ENCODE results near the gene FAM199X. TPM values are rescaled to one million over a fixed set of nuclear protein-coding genes. Genes with fewer than 3 reads are reported as not detected.

Gene FAM199X
- 24.1 and 35.2 TPM in 2 replicates for total RNA-seq (2014; rRNA removed; shearing (Covaris generic))

DNA sequence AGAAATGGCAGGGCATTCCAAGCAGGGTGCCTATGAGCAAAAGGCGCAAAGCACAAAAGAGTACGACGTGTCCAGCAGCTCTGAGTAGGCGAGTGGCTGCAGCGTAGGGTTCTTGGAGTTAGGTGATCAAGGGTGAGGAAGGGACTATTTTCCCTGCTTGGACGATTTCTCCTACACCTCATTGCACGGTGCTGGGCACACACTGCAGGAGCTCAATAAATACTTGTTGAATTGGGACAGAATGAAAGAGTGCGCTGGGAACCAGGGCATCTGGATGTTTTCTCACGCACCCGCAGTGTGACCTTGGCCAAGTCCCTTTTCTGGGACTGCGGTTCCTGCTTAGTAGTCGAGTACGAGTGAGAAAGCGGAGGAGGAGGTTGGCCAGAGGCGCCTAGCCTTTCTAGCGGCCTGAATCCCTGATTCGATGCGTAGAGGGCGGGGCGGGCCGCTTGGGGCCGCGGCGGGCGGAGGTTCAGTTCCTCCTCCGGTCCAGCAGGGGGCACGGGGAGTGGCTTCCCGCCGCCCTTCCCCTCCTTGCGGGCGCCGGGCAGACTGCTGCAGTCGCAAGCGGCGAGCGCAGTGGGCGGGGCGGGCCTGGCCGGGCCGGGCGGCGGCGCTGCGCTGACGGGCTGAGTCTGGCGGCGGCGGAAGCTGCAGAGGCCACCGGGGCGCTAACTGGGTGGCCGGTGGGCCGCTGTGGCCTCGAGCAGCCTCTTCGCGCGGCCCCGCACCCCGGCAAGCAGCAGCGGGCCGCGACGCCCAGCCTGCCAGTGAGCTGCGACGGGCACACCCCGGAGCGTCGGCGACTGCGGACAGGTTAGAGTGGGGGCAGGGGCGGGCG is at the start of gene FAM199X:
Gene FAM199X, plus strand, starts transcription at position 560 of the 841 bp plus-strand sequence. CDS start 333 bp downstream, outside the sequence.
- DNase-seq (ENCODE audit: low read depth) = peak; percentile 88

DNA sequence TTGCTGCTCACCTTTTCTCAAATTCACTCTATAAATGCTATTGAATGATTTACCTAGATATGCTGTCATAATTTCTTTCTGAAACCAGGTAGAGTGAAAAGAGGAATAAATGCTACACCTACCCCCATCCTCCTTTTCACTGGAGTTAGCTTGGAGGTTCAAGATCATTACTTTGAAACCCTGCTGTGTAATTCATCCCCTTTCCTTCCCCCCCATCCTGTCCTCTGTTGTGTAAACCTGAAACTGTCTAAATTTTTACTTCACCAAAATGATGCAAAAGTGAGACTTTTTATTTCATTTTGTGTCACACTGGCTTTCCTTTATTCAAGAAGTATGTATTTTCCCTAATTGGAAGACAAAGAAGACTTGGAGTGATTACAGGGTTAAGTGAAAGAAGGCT is 48.5 kb upstream of the FAM199X start:
- DNase-seq (ENCODE audit: low read depth) = no peak

DNA sequence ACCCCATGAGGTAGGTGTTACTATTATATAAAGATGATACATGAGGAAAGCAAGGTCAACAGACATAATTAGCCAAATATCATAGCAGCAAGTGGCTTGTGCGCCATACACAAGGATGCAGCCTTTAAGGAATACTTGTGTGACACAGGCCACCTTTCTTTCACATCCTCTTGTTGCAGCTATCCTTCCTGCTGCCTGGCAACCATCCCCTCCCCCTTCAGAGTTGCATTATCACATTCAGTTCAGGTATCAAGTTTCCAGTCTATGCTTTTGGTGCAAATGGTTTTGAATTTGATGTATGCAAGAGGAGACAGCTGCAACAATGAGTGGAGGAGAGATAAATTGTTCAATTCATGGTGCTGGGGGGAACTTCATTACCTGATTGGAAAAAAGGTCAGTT is 47.5 kb upstream of the FAM199X start:
- DNase-seq (ENCODE audit: low read depth) = peak; percentile 1

DNA sequence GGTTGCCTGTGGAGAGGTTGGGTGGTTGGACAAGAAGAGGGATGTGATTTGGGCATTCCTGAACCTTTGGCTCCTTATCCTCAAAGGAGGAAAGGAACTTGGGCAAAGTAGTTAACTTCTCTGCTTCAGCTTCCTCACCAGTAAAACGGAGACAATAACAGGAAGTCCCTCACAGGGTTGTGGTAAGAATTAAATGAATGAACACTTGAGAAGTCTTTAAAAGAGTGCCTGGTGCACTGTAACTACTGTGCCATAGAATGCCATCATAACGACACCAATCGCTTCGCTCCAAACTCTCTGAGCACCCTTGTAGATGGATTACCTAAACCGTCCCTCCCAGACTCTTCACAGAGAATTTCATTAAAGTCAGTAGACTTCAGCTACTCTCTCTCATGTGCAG is 43.4 kb upstream of the FAM199X start:
- no peak for DNase-seq (ENCODE audit: low read depth)

DNA sequence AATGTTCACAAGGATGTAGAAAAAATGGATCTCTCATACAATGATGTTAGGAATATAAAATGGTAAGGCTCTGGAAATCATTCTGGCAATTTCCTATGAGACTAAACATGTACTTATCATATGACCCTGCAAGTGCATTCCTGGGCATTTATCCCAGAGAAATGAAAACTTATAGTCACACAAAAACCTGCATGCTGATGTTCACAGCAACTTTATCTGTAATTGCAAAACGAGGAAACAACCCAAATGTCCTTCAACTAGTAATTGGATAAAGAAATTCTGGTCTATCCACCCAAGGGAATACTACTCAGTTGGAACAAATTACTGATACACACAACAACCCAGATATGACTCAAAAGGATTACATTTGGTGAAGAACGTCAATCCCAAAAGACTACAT is 39.4 kb upstream of the FAM199X start:
- DNase-seq (ENCODE audit: low read depth) = no peak

DNA sequence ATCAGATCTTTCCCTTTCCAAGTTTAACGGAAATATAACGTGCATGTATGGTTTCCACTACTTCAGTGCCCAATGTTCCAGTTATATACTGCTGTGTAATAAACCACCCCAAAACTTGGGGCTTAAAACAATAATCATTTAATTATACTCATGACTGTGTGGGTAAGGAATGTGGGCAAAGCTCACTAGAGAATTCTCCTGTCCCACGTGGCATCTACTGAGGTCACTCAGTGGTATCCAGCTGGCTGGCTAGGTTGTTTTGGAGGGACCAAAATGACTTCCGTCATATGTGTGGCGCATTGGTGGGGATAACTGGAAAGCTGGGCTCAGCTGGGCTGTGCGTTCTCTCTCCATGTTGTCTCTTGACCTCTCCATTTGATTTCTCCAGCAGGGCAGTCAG is 35.4 kb upstream of the FAM199X start:
- peak; percentile 2 for DNase-seq (ENCODE audit: low read depth)

DNA sequence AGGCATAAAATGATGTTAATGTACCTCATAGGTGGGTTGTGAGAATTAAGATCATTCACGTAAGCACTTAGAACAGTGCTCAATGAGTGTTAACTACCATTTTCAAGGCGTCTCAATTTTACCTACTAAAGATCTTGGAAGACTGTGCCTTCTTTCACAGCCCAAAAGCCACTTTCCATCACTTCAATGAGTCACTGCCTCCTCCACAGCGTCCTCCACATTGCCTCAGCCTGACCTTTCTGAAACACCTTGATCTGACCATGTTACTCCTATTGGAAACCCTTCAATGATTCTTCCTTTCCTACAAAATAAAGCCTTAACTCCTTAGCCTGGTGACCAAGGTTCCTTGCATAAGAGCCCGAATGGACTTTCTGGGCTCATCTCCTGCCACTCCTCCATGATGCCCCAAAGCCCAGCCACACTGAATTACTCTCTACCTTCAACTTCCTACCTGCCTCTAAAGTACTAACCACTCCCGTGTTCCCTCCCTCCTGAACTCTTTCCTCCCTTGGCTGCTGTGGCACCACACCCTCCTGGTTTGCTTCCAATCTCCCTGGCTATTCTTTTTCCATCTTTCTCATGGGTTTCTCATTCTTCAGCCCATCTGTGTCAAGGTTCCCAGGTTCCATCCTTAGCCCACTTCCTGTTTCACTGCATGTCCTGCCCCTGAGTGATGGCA is 31.5 kb upstream of the FAM199X start:
- DNase-seq (ENCODE audit: low read depth) = no peak

DNA sequence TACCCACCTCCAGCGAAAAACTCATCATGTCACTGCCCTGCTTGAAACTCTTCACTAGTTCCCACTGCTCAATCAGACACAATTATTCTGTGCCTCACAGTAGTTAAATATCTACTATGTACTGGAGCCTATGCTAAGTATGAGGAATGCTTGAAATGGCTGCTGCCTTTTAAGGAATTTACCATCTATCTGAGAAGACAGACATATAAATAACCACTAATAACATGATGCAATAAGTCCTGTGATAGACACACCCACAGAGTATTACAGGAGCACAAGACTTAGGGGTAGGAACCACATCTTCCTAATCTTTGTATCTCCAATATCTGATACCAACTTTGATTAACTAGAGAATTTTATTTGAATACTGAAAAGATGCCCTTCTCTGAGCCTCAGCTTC is 30.6 kb upstream of the FAM199X start:
- DNase-seq (ENCODE audit: low read depth) = no peak

DNA sequence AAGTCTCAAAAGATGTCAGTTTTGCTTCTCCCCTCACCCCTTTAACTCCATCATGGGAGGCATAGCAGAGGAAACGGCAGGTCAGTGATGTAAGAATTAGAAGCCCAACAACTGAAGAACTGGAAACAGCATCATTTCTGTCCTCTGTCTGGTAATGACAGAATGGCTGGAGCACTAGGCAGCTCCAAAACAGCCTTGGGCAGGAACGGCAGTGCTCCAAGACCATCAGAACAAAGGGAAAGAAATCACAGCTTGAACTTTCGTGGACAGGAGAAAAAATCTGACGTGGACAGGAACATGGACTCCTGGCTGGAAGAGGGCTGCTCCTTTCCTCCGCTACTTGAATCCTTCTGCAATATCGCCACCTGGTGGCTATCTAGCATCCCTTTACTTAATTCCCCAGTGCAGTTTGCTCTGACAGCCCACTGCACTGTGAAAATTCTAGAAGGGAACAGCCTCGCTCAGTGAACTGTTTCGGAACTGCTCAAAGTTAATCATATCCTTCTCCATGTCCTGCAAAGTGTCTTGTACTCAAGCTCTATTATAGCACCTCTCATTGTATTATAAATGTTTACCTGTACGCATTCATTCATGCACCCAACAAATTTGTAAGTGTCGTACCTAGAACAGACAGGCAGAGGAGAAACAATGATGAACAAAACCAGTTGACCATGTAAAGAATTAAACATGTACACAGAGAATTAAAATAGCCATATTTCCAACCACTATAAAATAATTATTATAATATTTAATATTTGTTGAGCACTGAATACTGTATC is 29.8 kb upstream of the FAM199X start:
- peak; percentile 87 for DNase-seq (ENCODE audit: low read depth)

DNA sequence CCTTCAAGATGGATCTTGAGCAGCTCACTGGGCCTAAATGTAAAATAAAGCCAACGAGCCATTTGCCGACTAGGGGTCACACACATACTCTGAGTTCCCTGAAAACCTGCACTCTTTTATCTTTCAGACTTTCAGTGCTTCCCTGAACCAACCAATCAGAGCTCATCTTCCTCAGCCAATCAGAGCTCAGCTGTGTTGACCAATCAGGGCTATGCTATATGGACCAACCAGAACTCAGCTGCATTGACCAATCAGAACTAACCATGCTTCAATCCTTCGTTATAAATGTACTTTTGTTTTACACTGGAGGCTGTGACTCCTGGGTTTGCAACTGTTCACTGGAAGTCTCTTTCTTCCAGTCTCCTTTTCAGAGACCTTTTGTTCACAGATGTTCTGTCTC is 28.8 kb upstream of the FAM199X start:
- peak; percentile 27 for DNase-seq (ENCODE audit: low read depth)

DNA sequence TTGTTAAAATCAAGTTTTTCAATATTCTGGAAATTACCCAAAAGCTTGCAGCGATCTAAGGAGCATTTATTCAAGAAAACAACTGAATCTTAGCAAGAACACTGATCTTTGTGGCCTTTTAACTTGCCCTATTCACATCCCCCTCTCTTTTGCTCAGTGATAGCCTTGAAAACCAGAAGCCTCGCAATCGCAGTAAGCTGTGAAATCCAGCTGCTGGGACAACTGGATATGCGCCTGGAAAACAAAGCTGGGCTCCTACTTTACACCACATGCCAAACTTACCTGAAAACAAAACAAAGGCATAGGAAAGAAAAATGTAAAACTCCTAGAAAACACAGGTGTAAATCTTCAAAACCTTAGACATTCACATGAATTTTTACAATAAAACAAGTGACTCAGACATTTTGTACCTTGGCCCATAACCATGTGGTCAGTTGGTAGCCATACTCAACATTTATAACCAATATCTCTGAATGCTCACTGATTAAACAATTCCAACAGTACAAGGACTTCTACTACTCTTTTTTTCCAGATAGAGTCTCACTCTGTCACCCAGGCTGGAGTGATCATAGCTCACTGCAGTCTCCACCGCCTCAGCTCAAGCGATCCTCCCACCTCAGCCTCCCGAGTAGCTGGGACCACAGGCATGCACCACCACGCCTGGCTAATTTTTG is 25.0 kb upstream of the FAM199X start:
- DNase-seq (ENCODE audit: low read depth) = no peak

DNA sequence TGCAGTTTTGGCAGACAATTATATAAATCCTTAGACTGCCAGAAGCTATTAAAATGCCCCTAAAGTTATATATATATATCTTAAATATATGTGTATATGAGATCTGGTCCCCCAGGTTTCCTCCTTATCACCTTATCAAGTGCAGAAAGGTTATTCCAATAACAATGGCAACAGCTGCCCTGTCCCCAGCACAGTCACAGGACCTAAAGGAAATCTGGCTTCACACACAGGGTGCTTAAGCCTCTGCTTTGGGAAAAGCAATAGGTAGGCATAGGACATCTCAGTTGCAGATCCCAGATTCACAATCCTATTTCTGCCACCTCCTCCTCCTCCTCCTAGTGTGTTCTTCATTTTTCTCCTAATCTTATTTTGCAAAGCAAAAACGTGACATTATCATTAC is 15.2 kb upstream of the FAM199X start:
- DNase-seq (ENCODE audit: low read depth) = no peak

DNA sequence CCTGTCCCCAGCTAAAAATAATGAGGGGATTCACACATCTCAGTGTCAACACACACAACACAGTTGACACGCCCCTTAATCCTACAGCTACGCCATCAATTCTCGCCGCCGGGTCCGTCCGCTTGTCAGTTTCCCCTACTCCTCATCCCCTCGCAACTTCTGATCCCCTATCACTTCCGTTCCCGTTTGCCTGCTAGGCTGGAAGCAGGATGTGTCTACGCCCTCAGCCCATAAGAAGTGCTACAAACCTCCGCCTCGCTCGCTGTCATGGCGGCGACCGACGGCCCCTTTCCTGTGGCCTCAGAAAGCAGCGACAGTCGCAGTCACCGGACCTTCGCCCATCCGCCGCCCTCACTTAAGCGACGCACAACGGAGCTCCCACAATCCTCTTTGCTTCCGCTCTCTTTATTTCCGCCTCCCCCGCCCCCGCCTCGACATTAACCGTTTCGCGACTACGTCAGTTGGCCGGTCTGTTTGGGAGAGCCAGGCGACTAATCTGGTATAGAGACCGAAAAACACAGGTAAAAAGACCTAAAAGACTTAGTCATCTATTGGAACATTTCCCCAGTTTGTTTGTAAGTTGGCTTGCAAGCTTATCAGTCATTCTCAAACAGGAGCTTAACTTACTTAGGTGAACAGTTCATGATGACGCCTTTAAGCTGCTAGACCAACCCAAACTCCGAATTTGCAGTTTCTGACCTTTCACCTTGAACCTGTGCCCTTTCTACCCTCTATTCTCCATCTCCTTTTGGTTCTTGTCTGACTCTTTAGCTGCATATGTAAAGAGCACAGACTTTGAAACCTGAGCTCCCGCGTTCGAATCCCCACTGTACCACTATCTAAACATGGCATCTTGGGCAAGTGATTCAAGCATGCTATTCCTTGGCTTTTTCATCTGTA is 9.4 kb upstream of the FAM199X start, which contains the start of gene SLC25A53:
Gene SLC25A53, minus strand, starts transcription at position 380 of the 900 bp plus-strand sequence. CDS start 51,752 bp downstream, outside the sequence.
- DNase-seq (ENCODE audit: low read depth) = peak; percentile 82

DNA sequence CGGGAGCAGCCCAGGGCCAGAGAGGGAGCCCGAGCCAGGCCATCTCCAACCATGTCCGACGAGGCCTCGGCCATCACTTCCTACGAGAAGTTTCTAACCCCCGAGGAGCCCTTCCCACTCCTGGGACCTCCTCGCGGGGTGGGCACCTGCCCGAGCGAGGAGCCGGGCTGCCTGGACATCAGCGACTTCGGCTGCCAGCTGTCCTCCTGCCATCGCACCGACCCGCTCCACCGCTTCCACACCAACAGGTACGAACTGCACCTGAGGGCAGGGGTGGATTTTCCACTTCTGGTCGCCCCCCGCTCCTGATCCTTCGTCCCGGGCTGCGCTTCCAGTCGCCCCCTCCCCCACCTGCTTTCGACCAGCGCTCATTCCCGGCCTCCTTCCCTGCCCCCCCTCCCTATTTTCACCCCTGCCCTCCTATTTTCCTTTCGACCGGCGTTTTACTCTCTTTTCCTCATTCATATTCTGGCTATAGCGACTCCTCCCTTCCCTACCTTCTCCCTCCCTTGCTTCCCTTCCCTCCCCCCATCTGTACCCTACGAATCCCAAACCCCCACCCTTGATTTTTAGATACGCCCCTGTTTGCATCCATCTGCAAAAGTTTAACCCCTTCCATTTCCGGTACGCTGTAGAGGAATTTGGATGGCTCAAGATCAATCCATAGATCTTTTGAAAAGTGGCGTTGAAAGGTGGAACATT is 633 bp downstream of the FAM199X start:
- peak; percentile 3 for DNase-seq (ENCODE audit: low read depth)

DNA sequence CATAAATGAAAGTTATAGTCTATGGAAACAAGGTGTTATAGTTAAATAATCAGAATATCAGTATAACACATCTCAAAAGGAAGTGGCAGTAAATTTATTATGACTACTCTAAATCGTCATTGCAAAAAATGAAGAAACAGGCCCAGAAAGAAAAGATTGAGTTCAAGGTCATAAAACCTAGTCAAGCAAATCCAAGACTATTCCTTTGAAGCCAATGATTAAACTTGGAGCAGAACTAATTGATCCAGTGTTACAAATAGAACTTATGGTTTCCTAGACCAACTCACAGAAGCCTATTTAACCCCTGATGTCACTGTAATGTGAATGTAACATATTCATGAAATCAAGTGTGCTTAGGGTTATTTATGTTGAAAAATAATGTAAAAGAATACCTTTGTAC is 1.9 kb downstream of the FAM199X start:
- DNase-seq (ENCODE audit: low read depth) = no peak

DNA sequence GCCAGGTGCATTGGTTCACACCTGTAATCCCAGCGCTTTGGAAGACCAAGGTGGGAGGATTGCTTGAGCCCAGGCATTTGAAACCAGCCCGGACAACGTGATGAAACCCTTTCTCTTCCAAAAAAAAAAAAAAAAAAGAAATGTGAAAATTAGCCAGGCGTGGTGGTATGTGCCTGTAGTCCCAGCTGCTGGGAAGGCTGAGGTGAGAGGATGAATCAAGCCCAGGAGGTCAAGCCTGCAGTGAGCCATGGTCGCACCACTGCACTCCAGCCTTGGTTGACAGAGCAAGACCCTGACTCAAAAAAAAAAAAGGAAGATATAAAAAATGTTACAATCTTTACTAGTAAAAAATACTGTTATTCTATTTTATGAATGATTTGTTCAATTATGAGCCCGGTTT is 5.9 kb downstream of the FAM199X start:
- DNase-seq (ENCODE audit: low read depth) = no peak

DNA sequence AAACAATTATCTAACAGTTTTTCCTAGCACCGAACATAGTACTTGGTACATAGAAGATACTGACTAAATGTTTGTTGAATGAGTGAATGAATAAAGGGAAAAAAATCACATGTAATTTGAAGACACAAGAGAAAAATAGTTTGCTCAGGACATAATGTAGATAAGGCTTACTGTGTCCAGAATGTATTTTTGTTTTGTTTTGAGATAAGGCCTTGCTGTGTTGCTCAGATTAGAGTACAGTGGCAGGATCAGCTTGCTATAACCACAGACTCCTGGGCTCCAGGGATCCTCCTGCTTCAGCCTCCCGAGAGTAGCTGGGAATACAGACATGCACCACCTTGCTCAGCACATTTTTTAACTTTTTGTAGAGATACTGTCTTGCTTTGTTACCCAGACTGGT is 6.5 kb downstream of the FAM199X start:
- no peak for DNase-seq (ENCODE audit: low read depth)

DNA sequence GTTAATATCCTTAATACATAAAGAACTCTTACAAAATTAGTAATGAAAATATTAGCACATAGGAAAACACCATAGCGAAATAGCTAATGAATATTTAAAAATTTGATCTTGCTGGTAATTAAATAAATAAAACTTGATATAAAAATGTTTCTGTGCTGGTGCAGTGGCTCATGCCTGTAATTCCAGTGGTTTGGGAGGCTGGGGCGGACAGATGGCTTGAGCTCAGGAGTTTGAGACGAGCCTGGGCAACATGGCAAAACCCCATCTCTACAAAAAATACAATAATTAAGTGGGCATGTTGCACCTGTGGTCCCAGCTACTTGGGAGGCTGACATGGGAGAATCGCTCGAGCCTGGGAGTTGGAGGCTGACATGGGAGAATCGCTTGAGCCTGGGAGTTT is 7.6 kb downstream of the FAM199X start:
- DNase-seq (ENCODE audit: low read depth) = no peak

DNA sequence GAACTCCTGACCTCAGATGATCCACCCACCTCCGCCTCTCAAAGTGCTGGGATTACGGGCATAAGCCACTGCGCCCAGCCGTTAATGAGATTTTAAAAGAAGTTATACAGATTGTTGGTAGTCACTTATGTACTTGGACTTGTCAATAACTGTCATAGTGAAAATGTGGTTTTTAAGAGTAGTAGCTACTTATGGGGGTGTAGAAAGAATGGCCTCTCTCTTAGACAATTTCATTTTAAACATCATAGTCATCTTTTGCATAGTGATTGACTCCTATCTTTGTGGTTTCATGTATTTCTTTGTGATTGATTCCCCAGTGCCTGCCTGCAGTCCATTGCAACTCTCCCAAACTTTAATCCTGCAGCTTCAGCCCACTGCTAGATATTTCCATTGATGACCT is 17.4 kb downstream of the FAM199X start:
- no peak for DNase-seq (ENCODE audit: low read depth)

DNA sequence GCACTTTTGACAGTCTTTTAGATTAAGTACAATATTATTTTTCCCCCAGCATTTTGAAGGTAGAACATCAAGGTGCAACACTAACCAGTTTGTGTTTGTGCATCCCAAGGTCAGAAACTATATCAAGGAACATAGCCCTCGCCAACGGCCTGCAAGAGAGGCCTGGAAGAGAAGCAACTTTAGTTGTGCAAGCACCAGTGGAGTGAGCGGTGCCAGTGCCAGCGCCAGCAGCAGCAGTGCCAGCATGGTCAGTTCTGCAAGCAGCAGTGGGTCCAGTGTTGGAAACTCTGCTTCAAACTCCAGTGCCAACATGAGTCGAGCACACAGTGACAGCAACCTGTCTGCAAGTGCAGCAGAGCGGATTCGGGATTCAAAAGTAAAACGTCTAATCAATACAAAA is 21.7 kb downstream of the FAM199X start:
- DNase-seq (ENCODE audit: low read depth) = no peak
